ES-I3 (cell line): ENCODE results near the gene ATN1.

Source experiments
- H3K36me3 ChIP-seq: 2 replicates; pipeline ENCODE4 v1.6.1; 2013; ENCODE audit warnings: mild to moderate bottlenecking, low read length, control low read depth, moderate library complexity; ENCODE audit not compliant: insufficient read depth
- H3K4me1 ChIP-seq: 2 replicates; pipeline ENCODE4 v1.6.1; 2013; ENCODE audit warnings: mild to moderate bottlenecking, control low read depth, low read length; ENCODE audit not compliant: insufficient read depth
- H3K9ac ChIP-seq: 2 replicates; pipeline ENCODE4 v1.6.1; 2013; ENCODE audit warnings: low read depth, mild to moderate bottlenecking, low read length, moderate library complexity
- H3K9me3 ChIP-seq: 2 replicates; pipeline ENCODE4 v1.6.1; 2013; ENCODE audit warnings: mild to moderate bottlenecking, low read length, moderate library complexity; ENCODE audit not compliant: control insufficient read depth, insufficient read depth

Gene ATN1

GRCh38 chr12:6914246-6914946 is 13.4 kb upstream of the ATN1 start, which contains the start of gene ENO2:
ENO2 (plus strand) TSS chr12:6914580; CDS start chr12:6915833, 1,253 bp downstream.
- Histone ChIP-seq H3K4me1 (peaks cover 35% of the 10 kb centered on the region), H3K9me3 (no peaks in the 10 kb centered on the region), H3K9ac (peak within 1 kb of the TSS; percentile 96), H3K36me3 (peaks cover 10% of the 10 kb centered on the region)

- Histone ChIP-seq H3K36me3 (peaks cover 15% of the 10 kb centered on the region), H3K9ac (peak overlapping the region; percentile 96), H3K4me1 (peaks cover 40% of the 10 kb centered on the region), H3K9me3 (no peaks in the 10 kb centered on the region)
Measured at GRCh38 chr12:6914947-6915788, 12.6 kb upstream of the ATN1 start.

GRCh38 chr12:6915789-6916285 is 11.9 kb upstream of the ATN1 start:
- Histone ChIP-seq H3K9ac (peak overlapping the region; percentile 62; the same call in 1 of the 2 replicates), H3K9me3 (no peaks in the 10 kb centered on the region), H3K4me1 (peaks cover 40% of the 10 kb centered on the region), H3K36me3 (peaks cover 15% of the 10 kb centered on the region)

GRCh38 chr12:6916426-6917200 is 11.1 kb upstream of the ATN1 start:
- peak overlapping the region; percentile 2; the same call in 1 of the 2 replicates for H3K9ac ChIP-seq
- peaks cover 40% of the 10 kb centered on the region for H3K4me1 ChIP-seq

GRCh38 chr12:6917491-6918231 is 10.1 kb upstream of the ATN1 start:
- no peaks in the 10 kb centered on the region for H3K9me3 ChIP-seq
- peaks cover 15% of the 10 kb centered on the region for H3K36me3 ChIP-seq
- H3K4me1 ChIP-seq: peaks cover 36% of the 10 kb centered on the region; the same call in 1 of the 2 replicates
- no peak overlapping the region for H3K9ac ChIP-seq

More at GRCh38 chr12:6916426-6917200, 11.1 kb upstream of the ATN1 start:
- Histone ChIP-seq H3K36me3 (peaks cover 15% of the 10 kb centered on the region), H3K9me3 (no peaks in the 10 kb centered on the region)

- Histone ChIP-seq H3K4me1 (peaks cover 27% of the 10 kb centered on the region; the same call in 1 of the 2 replicates), H3K9me3 (no peaks in the 10 kb centered on the region), H3K36me3 (peaks cover 15% of the 10 kb centered on the region), H3K9ac (no peak overlapping the region)
Measured at GRCh38 chr12:6919588-6919987, 8.2 kb upstream of the ATN1 start.

GRCh38 chr12:6921539-6921938 is 6.2 kb upstream of the ATN1 start:
- H3K4me1 ChIP-seq: peaks cover 29% of the 10 kb centered on the region; the same call in 1 of the 2 replicates
- H3K9me3 ChIP-seq: no peaks in the 10 kb centered on the region
- H3K36me3 ChIP-seq: peaks cover 15% of the 10 kb centered on the region
- no peak overlapping the region for H3K9ac ChIP-seq

- Histone ChIP-seq H3K9ac (no peak overlapping the region), H3K36me3 (peaks cover 12% of the 10 kb centered on the region)
Measured at GRCh38 chr12:6921996-6922946, 5.5 kb upstream of the ATN1 start.

GRCh38 chr12:6923003-6923732 is 4.6 kb upstream of the ATN1 start:
- H3K9ac ChIP-seq: no peak overlapping the region
- peaks cover 19% of the 10 kb centered on the region; the same call in 1 of the 2 replicates for H3K4me1 ChIP-seq
- H3K36me3 ChIP-seq: 0 out of 2 replicates have a peak, but pooled peaks cover 8% of the 10 kb centered on the region
- H3K9me3 ChIP-seq: no peaks in the 10 kb centered on the region

More at GRCh38 chr12:6921996-6922946, 5.5 kb upstream of the ATN1 start:
- Histone ChIP-seq H3K9me3 (no peaks in the 10 kb centered on the region), H3K4me1 (peaks cover 21% of the 10 kb centered on the region; the same call in 1 of the 2 replicates)

GRCh38 chr12:6923851-6924250 is 3.9 kb upstream of the ATN1 start:
- no peak overlapping the region for H3K9ac ChIP-seq
- H3K36me3 ChIP-seq: 0 out of 2 replicates have a peak, but pooled peaks cover 7% of the 10 kb centered on the region
- H3K4me1 ChIP-seq: peaks cover 19% of the 10 kb centered on the region; the same call in 1 of the 2 replicates
- no peaks in the 10 kb centered on the region for H3K9me3 ChIP-seq

- Histone ChIP-seq H3K9me3 (no peaks in the 10 kb centered on the region), H3K4me1 (peaks cover 20% of the 10 kb centered on the region), H3K9ac (peak overlapping the region; percentile 74), H3K36me3 (no peaks in the 10 kb centered on the region)
Measured at GRCh38 chr12:6925239-6925539, 2.6 kb upstream of the ATN1 start.
